ENCODE data around the gene NCS1.

NCS1 gene

GRCh38 chr9:130230631-130231030 is 58.4 kb downstream of the NCS1 start:
- Mint-ChIP-seq H3K36me3 (ENCODE audit: low read depth) (no peaks in the 10 kb centered on the region), H3K27ac (no peak overlapping the region), H3K27me3 (ENCODE audit: low read depth) (no peaks in the 10 kb centered on the region), H3K4me1 (ENCODE audit: low read depth) (no peaks in the 10 kb centered on the region), H3K9me3 (peaks cover 6% of the 10 kb centered on the region), H3K4me3 (no peak overlapping the region)
- DNase-seq (ENCODE audit: low spot score), result no peak

DNA sequence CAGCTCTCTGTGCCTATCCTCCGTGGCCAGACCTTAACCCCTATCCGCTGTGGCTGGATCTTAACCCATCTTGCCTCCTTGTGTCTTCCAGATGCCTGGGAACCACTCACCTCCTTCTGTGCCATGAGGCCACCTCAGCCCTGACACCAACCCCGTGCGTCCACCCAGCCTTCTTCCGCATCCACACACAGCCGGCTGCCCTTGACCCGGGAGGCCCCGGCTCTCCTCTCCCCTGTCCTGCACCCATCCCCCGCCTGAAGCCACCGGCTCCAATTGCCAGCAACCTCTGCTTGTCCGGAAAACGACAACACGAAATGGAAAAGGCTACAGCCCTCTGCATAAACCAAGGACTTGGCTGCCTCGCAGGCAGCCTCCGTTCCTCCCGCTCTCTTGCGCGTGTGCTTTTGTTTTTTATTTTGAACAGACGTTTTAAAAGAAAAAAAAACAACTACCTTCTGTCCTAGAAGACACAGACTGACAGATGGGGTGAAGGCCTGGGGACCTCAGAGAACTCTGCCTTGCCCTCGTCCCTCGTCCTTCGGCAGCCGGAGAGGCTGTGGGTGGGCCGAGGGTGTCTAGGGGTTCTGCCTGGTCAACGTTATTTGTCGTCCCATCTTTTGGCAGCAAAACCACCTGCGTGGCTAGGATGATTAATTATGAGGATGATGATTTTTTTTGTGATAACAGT is 60.8 kb downstream of the NCS1 start:
- no peaks in the 10 kb centered on the region for H3K9me3 Mint-ChIP-seq
- no peak overlapping the region for H3K27ac Mint-ChIP-seq
- H3K4me3 Mint-ChIP-seq, result no peak overlapping the region
- H3K4me1 Mint-ChIP-seq (ENCODE audit: low read depth), result peaks cover 3% of the 10 kb centered on the region
- DNase-seq (ENCODE audit: low spot score), result no peak
- no peaks in the 10 kb centered on the region for H3K27me3 Mint-ChIP-seq (ENCODE audit: low read depth)
- H3K36me3 Mint-ChIP-seq (ENCODE audit: low read depth), result no peaks in the 10 kb centered on the region

- DNase-seq (ENCODE audit: low spot score), result no peak
- H3K27ac Mint-ChIP-seq, result no peak overlapping the region
- no peak overlapping the region for H3K4me3 Mint-ChIP-seq
- no peaks in the 10 kb centered on the region for H3K27me3 Mint-ChIP-seq (ENCODE audit: low read depth)
- no peaks in the 10 kb centered on the region for H3K9me3 Mint-ChIP-seq
- H3K36me3 Mint-ChIP-seq (ENCODE audit: low read depth), result no peaks in the 10 kb centered on the region
- peaks cover 3% of the 10 kb centered on the region for H3K4me1 Mint-ChIP-seq (ENCODE audit: low read depth)
Observed at GRCh38 chr9:130233587-130233945, 61.4 kb downstream of the NCS1 start.

- Mint-ChIP-seq H3K4me1 (ENCODE audit: low read depth) (peaks cover 5% of the 10 kb centered on the region), H3K27me3 (ENCODE audit: low read depth) (no peaks in the 10 kb centered on the region), H3K36me3 (ENCODE audit: low read depth) (no peaks in the 10 kb centered on the region), H3K4me3 (no peak overlapping the region), H3K27ac (no peak overlapping the region), H3K9me3 (no peaks in the 10 kb centered on the region)
- DNase-seq (ENCODE audit: low spot score), result no peak
Observed at GRCh38 chr9:130234340-130235260, 62.4 kb downstream of the NCS1 start.

DNA sequence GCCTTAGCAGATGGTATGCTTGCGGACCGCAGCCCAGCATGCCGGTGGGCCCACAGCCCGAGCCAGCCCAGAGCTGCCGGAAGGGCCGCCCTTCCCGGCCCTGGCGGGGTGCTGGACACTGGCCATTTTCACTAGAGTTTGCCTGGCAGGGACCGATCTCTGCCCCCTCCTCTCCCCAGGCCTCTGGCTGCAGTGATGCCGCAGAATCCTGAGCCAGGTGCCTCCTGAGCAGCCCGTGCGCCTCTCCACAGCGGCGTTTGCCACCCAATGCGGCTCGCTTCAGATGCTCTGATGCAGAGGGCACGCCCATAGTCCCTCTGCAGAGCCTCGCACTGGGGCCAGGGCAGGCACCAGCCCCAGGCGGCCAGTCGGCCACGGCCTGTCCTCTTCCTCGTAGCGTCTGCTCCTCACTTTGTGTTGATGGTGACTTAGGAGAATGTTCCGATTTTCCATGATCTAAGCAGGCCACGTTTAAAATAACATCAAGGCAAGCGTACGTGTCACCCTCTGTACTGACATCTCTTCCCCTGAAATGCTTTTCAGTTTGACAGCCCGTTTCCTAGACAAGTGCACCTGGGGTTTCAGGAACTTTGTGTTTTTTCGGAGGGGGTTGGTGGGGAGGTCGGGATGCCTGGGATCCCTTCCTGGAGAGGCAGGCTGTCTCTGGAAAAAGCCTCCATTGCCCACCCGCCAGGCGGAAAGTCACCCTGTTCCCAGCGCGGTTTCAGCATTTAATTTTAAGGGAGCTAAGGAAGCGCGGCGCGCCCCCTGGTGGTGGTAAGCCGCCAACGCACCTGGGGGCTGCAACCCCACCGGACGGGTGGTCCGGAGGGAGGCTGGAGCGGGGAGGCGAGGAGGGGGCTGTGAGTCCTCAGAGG is 63.6 kb downstream of the NCS1 start:
- no peak overlapping the region for H3K27ac Mint-ChIP-seq
- H3K4me3 Mint-ChIP-seq, result peak overlapping the region; percentile 26
- peaks cover 15% of the 10 kb centered on the region for H3K4me1 Mint-ChIP-seq (ENCODE audit: low read depth)
- H3K36me3 Mint-ChIP-seq (ENCODE audit: low read depth), result no peaks in the 10 kb centered on the region
- peaks cover 2% of the 10 kb centered on the region for H3K27me3 Mint-ChIP-seq (ENCODE audit: low read depth)
- H3K9me3 Mint-ChIP-seq, result no peaks in the 10 kb centered on the region
- DNase-seq (ENCODE audit: low spot score), result peak; percentile 52

DNA sequence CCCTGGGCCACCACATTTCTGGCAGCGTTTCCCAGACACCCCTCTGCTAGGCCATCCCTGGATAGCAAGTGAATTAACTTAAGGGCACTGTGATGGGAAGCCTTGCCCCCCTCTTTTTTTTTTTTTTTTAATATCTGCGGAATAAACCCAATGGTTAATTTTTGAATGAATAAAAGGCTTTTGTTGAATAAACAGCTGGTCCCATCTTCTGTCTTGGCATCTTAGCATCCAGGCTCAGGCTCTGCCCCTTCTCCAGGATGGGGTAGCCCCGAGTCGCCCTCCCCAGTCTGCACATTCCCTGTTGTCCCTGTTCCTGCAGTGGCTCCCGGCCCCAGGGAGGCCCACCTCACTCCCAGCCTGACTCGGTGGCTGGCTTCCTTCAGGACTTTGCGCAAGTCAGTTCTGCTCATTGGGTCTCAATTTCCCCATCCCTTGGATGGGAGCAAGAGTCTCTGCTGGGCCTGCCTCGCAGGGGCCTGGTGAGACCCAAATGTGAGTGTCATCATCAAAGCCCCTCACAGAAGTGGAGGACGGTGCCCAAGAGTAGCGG is 64.3 kb downstream of the NCS1 start:
- Mint-ChIP-seq H3K36me3 (ENCODE audit: low read depth) (no peaks in the 10 kb centered on the region), H3K4me1 (ENCODE audit: low read depth) (peaks cover 18% of the 10 kb centered on the region), H3K9me3 (no peaks in the 10 kb centered on the region), H3K27ac (no peak overlapping the region), H3K4me3 (no peak overlapping the region), H3K27me3 (ENCODE audit: low read depth) (peaks cover 2% of the 10 kb centered on the region)
- DNase-seq (ENCODE audit: low spot score), result no peak

GRCh38 chr9:130237076-130237475 is 64.9 kb downstream of the NCS1 start:
- Mint-ChIP-seq H3K9me3 (no peaks in the 10 kb centered on the region), H3K36me3 (ENCODE audit: low read depth) (no peaks in the 10 kb centered on the region), H3K27me3 (ENCODE audit: low read depth) (peaks cover 2% of the 10 kb centered on the region), H3K27ac (no peak overlapping the region), H3K4me3 (no peak overlapping the region), H3K4me1 (ENCODE audit: low read depth) (peaks cover 18% of the 10 kb centered on the region)
- no peak for DNase-seq (ENCODE audit: low spot score)

DNA sequence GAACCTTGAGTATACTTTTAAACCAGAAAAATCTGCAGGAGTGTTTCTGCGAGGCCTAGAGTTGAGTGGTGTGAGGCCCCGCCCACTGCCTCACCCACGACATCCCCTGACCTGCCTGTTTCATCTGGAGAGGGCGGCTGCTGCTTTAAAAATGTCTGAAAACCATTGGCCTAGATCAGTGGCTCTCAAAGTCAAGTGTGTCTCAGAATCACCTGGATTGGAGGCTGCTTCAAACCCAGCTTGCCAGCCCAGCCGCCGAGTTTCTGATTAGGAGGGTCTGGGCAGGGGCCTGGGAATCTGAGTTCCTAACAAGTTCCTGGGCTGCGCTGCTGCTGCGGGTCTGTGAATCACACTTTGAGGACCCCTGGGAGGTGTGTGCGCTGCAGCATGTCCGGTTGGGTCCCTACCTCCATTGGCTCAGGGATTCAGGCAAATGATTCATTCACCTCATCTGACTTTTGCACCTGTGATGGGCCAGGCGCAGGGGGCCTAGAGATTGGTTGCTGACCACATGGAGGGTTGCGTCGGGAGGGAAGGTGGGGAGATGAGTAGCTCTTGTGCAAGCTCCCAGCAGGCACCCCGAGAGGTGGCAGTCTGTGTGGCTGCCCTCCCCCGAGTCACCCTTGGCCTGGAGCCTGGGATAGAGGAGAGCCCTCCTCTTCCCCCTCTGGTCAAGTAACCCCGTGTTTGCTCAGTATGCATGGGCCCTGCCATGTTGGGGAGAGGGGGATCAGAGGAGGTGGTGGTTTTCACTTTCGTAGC is 65.7 kb downstream of the NCS1 start:
- Mint-ChIP-seq H3K36me3 (ENCODE audit: low read depth) (no peaks in the 10 kb centered on the region), H3K27me3 (ENCODE audit: low read depth) (peaks cover 2% of the 10 kb centered on the region), H3K27ac (no peak overlapping the region), H3K4me1 (ENCODE audit: low read depth) (peaks cover 23% of the 10 kb centered on the region), H3K4me3 (no peak overlapping the region), H3K9me3 (no peaks in the 10 kb centered on the region)
- DNase-seq (ENCODE audit: low spot score), result no peak

DNA sequence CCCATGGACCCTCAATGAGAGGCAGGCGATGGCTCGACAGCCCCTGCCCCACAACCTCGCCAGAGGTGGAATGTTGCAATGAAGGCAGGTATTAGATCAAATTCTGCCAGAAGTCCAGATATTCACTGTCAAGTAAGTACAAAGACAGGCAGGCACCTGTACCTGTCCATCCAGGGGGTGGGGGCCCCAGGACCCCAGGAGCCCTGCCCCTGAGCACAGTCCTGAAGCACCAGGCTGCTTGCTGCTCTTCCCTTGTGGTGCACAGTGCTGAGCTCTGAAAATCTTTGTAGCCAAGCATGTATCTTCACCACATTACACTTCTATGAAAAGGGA is 67.1 kb downstream of the NCS1 start:
- H3K27me3 Mint-ChIP-seq (ENCODE audit: low read depth), result peaks cover 2% of the 10 kb centered on the region
- H3K27ac Mint-ChIP-seq, result no peak overlapping the region
- no peak for DNase-seq (ENCODE audit: low spot score)
- no peak overlapping the region for H3K4me3 Mint-ChIP-seq
- peaks cover 24% of the 10 kb centered on the region for H3K4me1 Mint-ChIP-seq (ENCODE audit: low read depth)
- H3K36me3 Mint-ChIP-seq (ENCODE audit: low read depth), result no peaks in the 10 kb centered on the region
- H3K9me3 Mint-ChIP-seq, result no peaks in the 10 kb centered on the region

- H3K4me1 Mint-ChIP-seq (ENCODE audit: low read depth), result peaks cover 24% of the 10 kb centered on the region
- H3K4me3 Mint-ChIP-seq, result no peak overlapping the region
- no peak overlapping the region for H3K27ac Mint-ChIP-seq
- H3K27me3 Mint-ChIP-seq (ENCODE audit: low read depth), result peaks cover 2% of the 10 kb centered on the region
- H3K36me3 Mint-ChIP-seq (ENCODE audit: low read depth), result no peaks in the 10 kb centered on the region
- DNase-seq (ENCODE audit: low spot score), result peak; percentile 58
- H3K9me3 Mint-ChIP-seq, result no peaks in the 10 kb centered on the region
Observed at GRCh38 chr9:130239741-130240241, 67.6 kb downstream of the NCS1 start.

- no peaks in the 10 kb centered on the region for H3K36me3 Mint-ChIP-seq (ENCODE audit: low read depth)
- no peak for DNase-seq (ENCODE audit: low spot score)
- peaks cover 24% of the 10 kb centered on the region for H3K4me1 Mint-ChIP-seq (ENCODE audit: low read depth)
- no peaks in the 10 kb centered on the region for H3K9me3 Mint-ChIP-seq
- H3K27me3 Mint-ChIP-seq (ENCODE audit: low read depth), result peaks cover 2% of the 10 kb centered on the region
- H3K4me3 Mint-ChIP-seq, result no peak overlapping the region
- H3K27ac Mint-ChIP-seq, result peak overlapping the region; percentile 38
Observed at GRCh38 chr9:130240410-130241197, 68.4 kb downstream of the NCS1 start.

DNA sequence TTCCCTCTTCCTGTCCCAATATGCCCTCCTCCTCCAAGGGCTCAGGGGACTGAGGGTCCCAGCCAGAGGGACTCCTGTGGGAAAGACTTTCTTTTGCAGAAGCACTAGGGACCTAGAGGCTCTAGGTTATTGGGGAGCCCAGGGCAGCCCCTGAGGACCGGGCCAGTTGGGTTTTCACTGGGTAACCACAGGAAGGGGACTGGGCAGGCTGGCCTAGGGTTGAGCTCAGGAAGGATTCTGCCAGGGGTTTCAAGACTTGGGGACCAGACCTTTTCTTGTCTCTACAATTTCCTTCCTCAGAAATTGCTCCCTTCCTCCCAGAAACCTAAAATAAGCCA is 69.0 kb downstream of the NCS1 start:
- H3K4me3 Mint-ChIP-seq, result no peak overlapping the region
- H3K9me3 Mint-ChIP-seq, result no peaks in the 10 kb centered on the region
- DNase-seq (ENCODE audit: low spot score), result no peak
- peaks cover 2% of the 10 kb centered on the region for H3K27me3 Mint-ChIP-seq (ENCODE audit: low read depth)
- H3K27ac Mint-ChIP-seq, result peak overlapping the region; percentile 38
- no peaks in the 10 kb centered on the region for H3K36me3 Mint-ChIP-seq (ENCODE audit: low read depth)
- peaks cover 21% of the 10 kb centered on the region for H3K4me1 Mint-ChIP-seq (ENCODE audit: low read depth)

Data from T-helper 2 cell treated with Interferon-gamma antibody and Interleukin-4, amounts not matched to agents 5 μg/mL and 100 μg/mL, for 36 hours (primary cell).